TTC549 (cell line): ENCODE data around the gene SP4.

Experiments used
- FAIRE-seq: peaks from 2 replicates; lab custom pipeline; 2012; peaks lifted over from hg19 to GRCh38; lab: Jason Lieb, UNC

The SP4 gene

DNA sequence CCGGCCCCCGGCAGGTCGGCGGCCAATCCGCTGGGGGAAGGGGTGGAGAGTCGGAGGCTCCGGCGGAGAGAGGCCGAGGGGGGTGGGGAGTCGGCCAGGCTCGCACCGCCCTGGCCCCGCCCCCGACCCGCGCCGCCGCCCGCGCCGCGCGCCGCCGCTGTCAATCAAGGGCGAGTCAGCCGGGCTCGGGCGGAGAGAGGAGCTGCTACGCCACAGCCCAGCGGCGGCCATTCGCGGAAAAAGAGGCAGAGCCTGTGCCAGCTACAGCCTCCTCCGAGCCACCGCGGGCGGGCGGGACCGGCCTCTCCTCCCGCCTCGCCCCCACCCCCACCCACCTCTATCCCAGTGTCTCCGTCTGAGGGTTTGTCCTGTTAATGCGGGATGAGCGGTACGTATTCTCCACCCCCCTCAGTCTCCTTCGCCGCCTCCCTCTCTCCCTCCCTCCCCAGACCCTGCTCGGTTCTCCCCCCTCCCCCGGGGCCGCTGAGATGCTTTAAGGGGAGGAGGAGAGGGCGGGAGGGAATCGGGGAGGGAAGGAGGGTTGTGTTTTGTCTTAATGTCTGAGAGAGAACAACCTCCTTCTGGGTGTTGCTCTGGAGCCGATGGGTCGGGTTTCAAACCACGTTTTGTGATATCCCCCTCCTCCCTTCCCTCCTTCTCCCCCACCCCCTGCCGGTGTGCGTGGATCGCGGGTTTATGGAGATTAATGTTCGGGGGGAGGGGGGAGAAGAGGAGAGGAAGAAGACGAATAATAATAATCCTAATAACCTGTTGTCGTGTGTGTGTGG, at the start of gene SP4:
TSS of gene SP4 (plus strand) at position 213 of the 788 bp plus-strand sequence. CDS start at position 382, 169 bp downstream.
- FAIRE-seq, result no peak

DNA sequence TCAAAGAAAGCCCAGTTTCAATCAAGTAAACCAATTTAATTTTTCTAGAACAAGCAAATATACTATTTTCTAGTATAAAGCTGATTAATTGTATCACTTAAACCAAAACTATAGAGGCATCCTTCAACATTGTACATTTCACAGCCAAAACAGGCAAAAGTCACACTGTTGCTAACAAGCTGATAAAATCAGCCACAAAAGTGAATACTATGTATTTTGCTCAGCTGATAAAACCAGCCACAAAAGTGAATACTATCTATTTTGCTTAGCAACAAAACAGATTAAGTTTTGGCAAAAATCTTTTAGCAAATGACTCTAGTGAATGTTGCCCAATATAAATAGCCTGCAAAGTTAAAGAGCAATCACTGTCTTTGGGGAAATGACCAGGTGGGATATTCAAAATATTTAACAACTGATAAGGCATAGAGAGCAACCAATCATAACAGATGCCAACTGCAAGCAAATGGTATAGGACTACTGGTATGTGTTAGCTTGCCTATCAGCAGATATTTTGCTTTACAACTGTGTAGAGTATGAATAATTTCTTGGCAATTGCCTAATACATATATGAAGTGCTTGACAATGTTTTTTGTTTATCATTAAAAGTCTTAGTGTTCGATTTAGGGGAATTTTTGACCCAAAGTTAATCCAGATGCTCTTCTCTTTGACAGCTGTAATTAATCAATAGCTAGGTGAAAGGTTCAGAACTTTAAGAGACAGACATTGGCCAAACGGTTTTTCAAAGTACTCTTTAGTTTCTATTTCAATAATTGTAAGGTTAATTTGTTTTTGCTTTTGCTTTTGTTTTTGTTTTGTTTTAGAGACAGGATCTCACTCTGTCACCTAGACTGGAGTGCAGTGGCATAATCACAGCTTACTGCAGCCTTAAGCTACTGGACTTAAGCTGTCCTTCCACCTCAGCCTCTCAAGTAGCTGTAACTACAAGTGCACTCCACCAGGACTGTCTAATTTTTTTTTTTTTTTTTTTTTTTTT, 44.4 kb upstream of the SP4 start:
- no peak for FAIRE-seq

DNA sequence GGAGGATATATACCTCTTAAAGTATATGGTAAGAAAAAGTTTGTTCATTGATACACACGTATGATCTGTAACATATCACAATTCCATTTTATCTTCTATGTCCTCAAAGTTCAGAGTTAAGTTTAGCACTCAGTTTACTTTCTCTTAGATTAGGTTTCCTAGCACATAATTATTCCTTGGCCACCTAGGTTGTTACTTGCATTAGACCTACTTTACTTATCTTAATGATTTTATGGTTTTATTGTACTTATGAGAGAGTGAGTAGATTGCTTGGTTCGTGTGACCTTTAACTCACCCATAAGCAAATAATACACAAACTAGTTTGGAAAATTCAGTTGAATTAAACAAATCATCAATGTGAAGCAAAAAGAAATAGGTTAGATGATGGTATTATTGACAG, 33.9 kb upstream of the SP4 start:
- FAIRE-seq, result no peak

DNA sequence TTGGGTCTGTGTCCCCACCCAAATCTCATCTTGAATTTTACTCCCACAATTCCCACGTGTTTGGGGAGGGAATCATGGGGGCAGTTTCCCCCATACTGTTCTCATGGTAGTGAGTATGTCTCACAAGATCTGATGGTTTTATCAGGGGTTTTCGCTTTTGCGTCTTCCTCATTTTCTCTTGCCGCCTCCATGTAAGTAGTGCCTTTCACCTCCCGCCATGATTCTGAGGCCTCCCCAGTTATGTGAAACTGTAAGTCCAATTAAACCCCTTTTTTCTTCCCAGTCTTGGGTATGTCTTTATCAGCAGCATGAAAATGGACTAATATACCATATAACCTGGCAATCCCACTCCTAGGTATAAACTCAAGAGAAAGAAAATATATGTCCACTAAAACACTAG, 25.9 kb upstream of the SP4 start:
- no peak for FAIRE-seq

DNA sequence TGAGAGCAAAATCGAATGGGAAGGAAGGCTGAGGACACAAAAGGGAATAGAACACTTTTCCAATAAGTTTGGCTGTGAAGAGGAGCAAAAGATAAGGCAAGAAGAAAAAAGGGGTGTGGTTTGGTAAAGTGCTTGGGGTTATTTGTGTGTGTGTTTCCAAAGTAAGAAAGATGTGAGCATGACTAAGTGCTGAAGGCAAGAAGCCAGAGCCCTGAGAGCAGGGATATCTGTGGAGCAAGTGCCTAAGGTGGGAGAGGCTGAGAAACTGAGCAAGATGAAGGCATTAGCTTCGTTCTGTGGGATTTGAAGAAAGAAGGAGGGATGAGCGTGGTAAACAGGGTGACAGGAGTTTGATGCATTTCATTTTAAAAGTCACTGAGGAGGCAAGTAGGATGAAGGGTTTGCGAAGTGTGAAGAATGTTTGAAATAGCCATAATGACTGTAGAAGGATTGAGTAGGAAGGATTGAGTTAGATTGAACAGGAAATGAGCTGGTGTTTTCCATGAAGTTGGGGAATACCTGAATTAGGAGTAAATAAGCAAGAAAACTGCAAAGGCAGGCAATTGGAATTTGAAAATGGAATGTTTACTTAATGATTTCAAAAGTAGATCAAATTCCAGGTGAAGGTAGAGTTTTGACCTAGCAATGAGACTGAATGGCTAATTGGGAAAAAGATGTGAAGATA, 19.9 kb upstream of the SP4 start:
- FAIRE-seq, result no peak

DNA sequence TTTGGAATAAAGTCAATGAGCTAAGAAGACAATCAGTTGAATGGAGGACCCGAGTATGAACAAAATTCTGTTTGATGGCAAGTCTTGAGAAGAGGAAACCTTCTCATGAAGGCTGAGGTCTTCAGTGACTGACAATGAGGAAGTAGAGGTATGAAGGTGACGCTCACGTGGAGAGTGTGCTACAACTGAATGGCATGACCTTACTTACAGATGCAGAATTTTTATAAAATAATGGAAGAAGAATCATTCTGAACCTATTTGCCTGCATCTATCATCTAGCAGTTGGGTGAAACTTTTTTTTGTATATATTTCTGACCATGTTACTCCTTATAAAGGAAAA, 19.4 kb upstream of the SP4 start:
- no peak for FAIRE-seq

DNA sequence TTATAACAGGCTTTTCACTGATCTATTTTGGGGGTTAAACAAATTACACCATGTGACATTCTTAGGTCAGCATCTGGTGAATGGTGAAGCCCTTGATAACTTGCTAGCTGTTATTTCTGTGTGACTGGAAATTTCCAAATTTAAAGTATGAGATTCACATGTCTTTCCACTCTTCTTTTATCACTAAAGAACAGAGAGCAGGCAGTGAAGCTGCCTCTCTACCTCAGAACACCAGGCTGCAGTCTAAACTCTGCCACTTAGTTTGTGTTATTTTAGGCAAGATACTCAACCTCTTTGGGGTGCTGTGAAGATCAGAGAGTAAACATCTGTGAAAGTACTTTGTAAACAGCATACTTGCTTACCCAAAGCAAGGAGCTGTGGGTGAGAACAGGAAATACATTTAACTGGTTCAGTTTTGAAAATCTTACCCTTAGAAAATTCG, 15.5 kb upstream of the SP4 start:
- no peak for FAIRE-seq

DNA sequence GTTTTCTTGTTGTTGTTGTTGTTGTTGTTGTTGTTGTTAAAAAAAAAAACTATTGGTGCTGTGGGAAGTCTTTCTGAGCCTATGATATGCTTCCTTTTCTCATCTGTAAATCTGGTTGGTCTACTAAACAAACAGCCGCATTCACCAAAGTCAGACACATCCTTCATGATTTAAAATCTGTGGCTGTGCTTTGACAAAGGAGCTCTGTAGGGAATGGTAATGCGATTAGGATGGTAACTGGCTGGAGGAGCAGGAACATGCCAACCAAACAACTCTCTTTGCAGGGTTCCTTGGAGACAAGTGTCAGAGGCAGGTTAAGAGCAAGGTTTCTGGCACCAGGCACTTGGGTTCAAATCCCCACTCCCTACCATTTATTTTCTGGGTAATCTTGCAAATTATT, 14.9 kb upstream of the SP4 start:
- no peak for FAIRE-seq

DNA sequence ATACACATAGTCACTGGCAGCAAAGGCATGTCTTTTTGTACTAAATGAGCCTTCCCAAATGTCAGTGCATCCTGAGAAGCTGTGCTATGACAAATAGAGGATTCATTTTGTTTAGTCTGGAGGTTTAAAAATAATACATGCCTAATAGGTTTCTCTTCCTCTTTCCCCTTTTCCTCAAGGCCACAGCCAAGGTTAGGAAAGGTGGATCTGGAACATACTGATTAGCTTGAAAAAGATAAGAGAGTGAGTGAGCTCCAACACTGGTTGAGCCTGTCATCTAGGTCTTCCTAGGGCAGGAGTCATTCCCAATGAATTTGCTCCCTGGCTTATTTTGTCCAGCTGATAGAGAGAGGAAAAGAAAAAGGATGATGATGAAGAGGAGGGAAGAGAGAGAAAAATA, 14.4 kb upstream of the SP4 start:
- FAIRE-seq, result no peak

DNA sequence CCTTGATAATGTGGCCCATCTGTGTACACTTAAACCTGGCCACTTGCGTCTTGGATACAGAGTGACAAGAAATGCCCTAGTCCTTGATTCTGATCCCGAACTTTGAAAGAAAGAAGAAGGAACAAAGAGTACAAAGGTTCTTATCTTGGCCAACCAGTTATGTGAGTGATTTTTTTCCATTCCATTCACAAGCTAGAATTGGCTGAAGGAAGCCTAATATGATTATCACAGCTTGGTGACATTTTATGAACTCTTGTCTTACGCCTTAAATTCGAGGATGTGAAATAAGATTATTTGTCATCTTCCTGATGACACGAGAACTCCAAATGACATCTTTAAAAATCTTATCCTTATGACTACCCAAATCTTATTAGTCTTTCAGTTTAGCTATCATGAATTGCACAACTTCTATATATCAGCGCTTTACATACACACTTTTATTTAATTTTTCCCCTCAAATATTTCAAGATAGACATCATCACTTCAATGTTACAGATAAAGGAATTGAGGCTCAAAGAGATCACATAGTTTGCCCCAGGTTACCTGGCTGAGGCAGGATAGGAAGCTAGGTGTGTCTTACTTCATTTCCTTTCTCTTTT, 13.0 kb upstream of the SP4 start:
- FAIRE-seq, result no peak

DNA sequence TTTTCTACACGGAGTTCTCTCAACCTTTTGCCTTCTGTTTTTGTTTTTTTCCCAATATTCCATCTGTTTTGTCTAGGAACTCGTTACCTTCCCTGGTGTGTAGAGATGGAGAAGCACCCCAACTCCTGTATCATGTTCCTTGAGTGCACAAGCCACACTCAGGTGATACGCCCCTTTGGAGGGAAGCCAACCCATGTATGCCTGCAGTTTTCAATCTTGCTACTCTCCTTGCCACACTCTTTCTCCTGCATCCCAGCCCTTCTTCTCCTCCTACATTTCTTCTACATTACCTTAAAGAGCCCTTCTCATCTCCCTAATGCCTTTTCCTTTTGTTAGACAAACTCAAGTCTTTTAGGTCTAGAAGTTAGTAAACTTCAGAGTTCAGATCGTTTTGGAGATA, 10.2 kb upstream of the SP4 start:
- FAIRE-seq, result no peak

DNA sequence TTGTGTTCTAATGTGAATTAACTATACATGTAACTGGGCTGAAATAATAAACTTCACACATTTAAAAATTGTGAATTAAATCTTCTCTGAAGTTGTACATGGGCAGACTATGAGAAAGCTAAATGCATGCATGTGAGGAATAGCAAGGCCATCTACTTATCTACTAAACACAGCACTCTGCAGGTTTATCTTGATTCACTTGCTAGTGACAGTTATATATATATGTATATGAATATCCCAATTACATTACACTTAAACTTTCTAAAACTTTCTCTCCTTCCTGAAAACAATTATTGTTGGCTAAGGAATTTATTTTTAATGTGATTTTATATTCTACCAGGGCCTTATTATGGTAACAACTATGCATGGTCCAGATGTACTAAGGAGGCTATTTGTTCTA, 5.1 kb upstream of the SP4 start:
- no peak for FAIRE-seq

DNA sequence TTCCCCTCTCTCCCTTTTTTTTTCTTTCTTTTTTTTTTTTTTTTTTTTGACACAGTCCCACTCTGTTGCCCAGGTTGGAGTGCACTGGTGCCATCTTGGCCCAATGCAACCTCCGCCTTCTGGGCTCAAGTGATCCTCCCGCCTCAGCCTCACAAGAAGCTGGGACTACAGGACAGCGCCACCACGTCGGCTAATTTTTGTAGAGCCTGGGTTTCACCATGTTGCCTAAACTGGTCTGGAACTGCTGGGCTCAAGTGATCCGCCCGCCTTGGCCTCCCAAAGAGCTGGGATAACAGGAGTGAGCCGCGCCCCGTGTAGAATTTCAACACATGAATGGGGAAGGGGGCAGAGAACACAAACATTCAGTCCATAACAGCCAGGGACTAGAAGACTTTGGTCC, 2.6 kb upstream of the SP4 start:
- FAIRE-seq, result no peak

DNA sequence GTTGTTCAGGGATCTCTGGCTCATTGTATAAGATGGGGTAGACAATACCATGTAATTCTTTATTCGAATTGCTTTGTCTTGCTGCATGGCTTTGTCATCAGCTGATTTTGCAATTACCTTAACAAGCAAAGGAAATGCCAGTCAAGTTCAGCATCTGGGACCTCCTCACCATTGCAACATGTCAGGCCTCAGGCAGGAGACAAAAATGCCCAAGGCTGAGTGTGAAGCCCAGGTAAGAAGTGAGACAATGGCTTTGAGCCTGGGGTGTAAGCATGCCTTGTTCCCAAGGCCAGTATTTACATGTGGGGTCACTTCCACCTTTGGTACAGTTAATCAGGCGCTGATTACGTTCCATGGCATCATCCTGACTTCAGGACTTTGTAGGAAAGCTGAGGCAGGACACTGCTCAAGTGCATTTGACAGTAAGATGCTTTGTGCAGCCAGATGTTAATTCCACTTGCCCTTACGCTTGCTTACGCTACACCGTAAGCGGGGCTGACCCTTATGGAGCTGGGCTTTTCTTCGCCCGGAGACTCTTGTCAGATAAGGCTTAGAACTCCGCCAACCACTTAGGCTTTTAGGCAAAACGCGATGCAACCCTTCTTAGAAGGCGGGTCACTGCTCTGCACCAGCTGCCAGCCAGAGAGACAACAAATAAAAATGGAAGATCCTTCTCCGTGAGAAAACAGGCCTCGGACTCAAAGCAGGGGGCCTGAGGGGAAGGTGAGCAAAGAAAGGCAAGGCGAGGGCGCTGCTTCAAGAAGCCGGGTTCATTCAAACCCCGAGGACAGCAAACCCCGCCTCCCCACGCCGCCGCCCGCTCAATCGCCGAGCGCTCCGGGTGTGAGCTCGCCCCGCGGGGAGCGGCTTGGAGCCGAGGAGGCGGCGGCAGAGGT, 1.3 kb upstream of the SP4 start:
- FAIRE-seq, result no peak

DNA sequence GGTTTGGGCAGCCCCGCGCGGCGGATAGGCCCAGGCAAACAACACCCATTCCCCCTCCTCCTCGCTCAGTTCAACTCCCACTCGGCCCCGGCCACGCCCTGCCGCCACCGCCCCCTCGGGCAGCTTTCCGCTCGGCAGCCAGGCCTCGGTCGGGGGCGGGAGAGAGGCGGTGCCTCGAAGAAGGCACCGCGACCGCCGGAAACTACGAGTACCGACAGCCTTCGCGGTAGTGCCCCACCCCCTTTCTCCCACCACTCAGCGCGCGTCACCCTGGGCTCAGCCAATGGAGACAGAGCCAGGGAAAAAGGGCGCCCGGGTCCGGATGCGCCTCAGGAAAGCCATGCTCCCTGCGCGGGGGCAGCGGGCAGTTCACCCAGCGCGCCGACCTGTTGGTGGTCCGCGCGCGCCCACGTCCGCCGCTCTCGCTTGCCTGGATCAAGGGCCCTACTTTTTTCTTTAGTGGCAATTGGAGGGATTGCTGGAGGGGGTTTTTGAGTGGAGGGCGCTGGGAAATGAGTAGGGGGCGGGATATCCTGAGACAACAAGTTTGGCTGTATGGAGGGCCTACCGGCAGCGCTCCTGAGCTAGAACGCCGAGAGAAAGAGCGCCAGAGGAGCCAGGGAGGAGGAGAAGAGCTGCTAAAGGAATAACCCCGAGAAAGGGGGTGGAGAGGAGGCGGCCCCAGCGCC, 557 bp upstream of the SP4 start:
- FAIRE-seq, result peak; percentile 80

DNA sequence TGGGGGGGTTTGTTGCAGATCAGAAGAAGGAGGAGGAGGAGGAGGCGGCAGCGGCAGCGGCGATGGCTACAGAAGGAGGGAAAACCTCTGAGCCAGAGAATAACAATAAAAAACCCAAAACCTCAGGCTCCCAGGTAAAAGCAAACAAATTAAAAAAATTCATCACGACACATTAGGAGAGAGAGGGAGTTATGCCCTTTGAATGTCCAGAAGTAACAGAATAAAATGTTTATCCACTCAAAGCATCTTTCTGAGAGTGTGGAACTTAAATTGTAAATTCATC, 717 bp downstream of the SP4 start:
- FAIRE-seq, result no peak

DNA sequence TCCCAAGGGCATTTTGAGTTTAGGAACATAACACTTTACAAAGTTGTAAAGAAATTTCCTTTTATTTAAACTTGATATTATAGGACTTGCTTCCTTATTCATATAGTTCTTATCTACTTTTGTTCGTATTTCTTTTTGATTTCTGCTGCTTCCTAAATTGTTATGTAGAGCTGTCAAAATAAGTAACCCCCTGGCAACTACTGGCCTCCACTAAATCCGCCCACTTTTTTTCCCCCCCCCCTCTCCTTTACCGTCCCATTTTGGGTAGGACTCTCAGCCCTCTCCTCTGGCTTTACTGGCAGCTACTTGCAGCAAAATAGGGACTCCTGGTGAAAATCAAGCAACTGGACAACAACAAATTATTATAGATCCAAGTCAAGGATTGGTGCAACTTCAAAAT, 1.1 kb downstream of the SP4 start:
- no peak for FAIRE-seq

DNA sequence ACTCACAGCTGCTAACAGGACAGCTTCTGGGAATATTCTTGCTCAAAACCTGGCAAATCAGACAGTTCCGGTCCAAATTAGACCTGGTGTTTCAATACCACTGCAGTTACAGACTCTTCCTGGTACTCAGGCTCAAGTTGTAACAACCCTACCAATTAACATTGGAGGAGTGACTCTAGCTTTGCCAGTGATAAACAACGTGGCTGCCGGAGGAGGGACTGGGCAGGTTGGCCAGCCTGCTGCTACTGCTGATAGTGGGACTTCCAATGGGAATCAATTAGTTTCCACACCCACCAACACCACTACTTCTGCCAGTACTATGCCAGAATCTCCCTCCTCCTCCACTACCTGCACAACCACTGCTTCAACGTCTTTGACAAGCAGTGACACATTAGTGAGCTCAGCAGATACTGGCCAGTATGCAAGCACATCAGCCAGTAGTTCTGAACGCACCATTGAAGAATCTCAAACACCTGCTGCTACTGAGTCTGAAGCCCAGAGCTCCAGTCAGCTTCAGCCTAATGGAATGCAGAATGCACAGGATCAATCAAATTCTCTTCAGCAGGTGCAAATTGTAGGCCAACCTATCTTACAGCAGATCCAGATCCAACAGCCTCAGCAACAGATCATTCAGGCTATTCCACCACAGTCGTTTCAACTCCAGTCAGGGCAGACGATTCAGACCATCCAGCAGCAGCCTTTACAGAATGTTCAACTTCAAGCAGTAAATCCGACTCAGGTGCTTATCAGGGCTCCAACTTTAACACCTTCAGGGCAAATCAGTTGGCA, 2.1 kb downstream of the SP4 start:
- FAIRE-seq, result no peak

DNA sequence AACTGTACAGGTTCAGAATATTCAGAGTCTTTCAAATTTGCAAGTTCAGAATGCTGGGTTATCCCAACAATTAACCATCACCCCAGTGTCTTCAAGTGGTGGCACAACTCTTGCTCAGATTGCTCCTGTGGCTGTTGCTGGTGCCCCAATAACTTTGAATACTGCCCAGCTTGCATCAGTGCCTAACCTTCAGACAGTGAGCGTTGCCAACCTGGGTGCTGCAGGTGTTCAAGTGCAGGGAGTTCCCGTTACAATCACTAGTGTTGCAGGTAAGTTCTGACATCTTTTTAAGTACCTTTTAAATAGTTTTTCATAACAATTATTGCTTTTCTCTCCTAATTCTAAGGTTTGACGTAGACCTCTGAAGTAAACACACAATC, 2.7 kb downstream of the SP4 start:
- FAIRE-seq, result no peak

DNA sequence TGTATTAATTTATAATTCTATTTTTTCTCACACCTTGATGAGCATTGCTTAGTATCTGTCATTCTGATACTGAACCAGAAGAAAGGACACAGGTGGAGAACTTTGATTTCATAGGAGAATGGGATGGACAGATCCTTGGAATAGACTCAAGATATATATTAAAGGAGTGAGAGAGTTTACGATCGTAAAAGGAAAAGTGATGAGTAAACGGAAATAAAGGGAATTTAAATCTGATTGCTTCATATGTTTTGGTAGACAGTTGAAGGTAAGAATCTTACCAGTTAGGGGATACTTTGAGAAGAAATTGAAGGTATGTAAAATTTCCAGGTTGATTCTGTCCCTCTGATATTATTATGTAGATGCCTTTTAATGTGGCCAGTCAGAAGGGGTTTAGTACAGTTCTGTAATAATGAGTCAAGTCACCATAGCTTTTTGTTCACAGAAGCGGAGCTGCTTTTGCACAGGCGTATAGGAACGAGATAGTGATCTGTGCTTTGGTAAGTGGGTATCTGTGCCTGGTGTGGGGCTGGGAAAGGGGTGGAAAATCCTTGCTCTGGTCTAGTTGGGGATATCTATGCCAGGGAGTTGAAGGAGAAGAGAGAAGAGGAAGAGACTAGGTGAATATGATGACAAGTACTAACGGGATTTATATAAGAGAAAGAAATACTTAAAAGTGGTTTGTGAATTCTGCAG, 15.4 kb downstream of the SP4 start:
- FAIRE-seq, result no peak
